Activated T-cell treated with anti-CD3 and anti-CD28 coated beads, Interleukin-2, amount 50 U/mL, for 48 hours (primary cell): ENCODE data around the gene ARHGAP27.
A peak's percentile ranks its signal among the peaks of the same experiment; 100 is the strongest.

Experiments
- DNase-seq, 2 experiments: peaks; one replicate each; pipeline ENCODE4 v3.0.0-alpha.2; 2020

The ARHGAP27 gene

DNA sequence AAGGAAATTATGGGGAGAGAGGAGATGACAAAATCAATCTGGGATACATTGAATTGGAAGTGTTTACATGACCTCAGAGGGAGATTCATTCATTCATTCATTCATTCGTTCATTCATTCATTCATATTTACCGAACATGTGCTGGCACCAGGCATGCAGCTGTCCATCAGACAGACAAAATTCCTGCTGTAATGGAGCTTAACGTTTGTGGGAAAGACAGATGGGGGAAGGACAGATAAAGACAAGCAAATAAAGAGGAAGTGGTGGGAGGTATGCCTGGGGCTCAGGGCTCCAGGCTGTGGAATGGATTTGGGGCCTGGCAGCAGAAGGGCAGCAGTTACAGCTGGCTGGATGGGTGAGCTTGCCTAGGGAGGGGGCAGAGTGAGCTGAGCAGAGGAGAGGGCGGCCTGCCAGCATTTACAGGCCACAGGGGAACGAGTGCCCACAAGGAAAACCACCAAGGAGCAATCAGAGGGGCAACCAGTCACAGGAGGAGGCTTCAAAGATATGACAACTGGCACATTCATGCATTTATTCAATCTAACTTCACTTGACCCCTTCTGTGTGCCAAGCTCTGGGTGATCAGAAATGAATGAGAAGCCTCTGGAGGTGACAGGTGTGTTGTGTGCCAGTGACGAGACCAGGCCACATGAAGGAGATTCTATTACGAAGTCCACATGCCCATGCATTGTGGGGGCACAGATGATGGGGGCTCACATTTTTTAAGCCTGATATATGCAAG lies 48.5 kb downstream of the ARHGAP27 start:
- no peak for DNase-seq

DNA sequence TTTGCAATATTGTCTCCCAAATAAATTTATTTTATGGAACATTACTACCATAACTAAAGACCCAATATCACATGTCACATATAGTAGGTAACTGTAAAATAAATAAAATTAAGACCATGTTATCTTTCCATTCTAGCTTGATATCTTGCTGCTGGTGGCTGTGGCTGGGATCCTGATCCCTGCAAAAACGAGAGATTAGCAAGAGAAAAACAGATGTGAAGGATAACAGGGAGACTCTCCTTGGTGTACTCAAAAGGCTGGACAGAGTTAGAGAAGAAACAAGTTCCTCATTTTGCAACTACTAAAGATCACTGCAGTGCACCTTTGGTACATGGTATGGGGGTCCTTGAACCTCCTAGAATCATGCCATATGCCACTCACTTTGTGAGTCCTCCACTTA lies 49.7 kb downstream of the ARHGAP27 start:
- DNase-seq, result no peak

DNA sequence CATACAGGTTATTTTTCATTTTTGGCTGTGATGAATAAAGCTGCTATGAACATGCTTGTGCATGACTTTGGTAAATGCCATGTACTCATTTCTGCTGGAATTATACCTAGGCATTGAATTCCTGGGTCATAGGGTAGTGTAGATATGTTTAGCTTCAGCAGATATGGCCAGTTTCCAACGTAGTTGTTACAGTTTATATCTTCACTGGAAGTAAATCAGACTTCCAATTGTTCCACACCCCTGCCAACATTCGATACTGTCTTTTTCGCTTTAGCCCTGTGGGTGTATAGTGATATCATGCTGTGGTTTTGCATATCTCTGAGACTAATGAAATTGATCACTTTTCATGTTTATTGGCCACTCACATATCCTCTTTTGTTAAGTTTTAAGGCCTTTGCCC lies 50.4 kb downstream of the ARHGAP27 start:
- no peak for DNase-seq

DNA sequence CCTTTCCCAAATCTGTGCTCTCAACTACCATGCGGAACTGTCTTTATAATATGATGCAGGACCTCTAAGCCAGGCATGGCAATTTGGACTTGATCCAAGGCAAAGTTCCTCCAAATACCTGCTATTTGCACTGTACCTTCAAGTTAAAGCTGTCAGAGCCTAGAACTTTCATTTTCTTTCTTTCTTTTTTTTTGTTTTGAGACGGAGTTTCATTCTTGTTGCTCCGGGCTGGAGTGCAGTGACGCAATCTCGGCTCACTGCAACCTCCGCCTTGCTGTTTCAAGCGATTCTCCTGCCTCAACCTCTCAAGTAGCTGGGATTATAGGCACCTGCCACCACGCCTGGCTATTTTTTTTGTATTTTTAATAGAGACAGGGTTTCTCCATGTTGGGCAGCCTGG lies 51.7 kb downstream of the ARHGAP27 start:
- no peak for DNase-seq

DNA sequence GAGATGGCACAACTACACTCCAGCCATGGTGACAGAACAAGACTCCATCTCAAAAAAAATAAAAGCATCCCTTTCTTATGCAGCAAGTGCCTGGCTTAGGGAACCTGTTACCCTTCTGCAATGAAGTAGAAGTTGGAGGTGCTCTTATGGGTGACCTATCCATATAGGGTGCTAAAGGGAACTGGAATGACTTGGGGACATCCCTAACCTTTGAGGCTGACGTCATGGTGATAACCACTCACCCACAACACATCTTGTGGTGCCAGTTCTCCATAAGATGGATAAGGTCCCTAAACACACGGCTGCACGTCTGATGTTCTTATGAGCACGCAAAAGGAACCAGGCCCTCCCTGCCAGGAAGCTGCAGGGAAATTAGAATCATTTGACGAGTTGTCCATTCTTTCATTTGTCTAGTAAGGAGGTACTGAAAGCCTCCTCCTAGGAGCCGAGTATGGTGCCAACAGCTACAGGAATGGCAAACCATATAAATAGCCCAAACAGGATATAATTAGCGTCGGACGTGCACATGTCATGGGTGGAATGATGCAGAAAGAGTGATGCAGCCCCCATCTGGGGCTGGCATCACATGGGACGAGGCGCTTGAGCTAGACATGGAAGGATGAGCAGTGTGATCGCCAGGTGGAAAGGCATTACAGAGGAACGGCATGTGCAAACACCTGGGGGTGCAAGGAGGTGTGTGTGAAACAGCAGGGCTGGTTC lies 52.5 kb downstream of the ARHGAP27 start:
- no peak for DNase-seq

DNA sequence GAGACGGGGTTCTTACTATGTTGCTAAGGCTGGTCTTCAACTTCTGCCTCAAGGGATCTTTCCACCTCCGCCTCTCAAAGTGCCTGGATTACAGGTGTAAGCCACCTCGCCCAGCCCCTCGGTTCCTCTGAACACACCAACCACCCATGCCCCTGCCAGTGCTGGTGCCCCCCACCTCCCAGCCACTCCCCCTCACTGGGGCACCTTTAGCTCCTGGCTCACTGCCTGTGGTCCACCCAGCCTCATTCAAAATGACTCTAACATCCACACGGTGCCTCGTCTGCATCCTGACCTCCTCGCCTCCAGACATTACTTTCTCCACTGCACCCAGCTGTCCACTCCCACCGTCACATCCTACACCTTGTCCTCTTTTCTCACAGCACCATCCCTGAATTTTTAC lies 55.3 kb downstream of the ARHGAP27 start:
- DNase-seq, result no peak

DNA sequence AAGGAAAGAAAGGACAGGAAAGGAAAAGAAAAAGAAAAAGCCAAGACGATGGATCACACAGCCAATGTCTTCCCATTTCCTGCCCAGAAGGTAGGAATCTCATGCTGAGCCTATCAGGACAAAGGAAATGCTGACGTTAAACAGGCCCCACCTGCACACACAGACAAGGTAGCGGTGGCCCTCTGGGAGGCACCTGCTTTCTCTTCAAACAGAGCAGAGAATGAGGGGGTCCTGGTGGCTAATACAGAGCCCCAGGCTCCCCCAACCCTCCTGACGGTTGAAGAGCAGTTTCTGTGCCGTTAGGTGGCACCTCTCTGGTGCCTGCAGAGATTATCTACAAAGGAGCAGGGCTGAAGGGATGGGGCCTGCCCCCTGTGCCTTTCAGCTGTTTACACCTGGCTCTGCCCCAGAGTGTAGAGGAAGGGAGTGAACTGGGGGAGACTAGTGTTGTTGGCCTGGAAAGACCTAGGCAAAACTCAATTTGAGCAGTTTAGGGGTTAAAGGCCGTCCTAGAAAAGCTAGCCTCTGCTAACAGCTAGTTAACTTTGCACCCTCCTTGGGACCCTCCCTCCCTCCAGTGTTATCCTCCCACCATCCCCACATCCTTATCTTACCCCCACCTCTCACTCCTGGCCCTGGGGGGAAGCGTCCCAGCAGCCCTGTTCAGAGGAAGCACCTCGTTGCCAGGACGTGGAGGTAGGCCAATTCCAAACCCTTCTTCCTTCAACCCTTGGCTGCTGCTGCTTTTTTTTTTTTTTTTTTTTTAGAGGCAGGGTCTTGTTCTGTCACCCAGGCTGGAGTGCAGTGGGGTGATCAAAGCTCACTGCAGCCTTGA lies 56.3 kb downstream of the ARHGAP27 start:
- DNase-seq, result no peak

DNA sequence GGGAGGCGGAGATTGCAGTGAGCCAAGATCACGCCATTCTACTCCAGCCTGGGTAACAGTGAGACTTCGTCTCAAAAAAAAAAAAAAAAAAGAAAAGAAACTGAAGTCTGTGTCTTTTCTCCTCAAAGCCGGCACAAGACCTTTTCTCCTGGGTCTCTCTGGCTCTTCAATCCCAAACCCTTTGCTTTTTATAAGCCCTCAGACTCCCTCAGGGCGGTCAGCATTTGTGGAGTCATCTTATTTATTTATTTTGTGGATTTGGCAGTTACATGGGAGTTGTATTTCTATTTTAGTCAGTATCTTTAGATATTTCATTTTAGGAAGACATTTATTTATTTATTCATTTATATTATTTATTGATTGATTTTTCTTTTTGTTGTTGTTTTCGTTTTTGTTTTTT lies 58.2 kb downstream of the ARHGAP27 start:
- no peak for DNase-seq

DNA sequence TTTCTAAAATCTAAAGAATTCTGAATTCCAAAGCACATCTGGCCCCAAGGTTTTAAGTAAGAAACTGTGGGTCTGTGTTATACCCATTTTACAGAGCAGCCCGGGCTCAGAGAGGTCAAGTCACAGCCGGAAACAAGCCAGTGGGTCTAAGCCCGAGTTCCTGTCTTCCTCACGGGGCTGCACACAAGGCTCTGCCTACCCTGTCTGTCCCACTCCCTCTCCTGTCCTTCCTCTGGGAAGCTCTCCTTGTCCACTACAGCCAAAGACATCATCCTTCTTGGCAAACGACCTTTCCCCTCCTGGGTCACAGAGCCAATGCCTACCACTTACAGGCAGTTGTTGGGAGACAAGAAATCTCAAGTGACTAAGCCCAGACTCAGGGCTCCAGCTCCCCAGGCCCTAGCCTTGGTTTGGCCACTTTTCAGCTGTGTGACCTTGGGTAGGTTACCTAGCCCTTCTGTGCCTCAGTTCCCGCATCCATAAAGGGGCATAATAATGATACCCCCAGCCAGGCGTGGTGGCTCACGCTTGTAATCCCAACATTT lies 60.3 kb downstream of the ARHGAP27 start:
- DNase-seq, result peak in 1 of 2 experiments; percentile 14

DNA sequence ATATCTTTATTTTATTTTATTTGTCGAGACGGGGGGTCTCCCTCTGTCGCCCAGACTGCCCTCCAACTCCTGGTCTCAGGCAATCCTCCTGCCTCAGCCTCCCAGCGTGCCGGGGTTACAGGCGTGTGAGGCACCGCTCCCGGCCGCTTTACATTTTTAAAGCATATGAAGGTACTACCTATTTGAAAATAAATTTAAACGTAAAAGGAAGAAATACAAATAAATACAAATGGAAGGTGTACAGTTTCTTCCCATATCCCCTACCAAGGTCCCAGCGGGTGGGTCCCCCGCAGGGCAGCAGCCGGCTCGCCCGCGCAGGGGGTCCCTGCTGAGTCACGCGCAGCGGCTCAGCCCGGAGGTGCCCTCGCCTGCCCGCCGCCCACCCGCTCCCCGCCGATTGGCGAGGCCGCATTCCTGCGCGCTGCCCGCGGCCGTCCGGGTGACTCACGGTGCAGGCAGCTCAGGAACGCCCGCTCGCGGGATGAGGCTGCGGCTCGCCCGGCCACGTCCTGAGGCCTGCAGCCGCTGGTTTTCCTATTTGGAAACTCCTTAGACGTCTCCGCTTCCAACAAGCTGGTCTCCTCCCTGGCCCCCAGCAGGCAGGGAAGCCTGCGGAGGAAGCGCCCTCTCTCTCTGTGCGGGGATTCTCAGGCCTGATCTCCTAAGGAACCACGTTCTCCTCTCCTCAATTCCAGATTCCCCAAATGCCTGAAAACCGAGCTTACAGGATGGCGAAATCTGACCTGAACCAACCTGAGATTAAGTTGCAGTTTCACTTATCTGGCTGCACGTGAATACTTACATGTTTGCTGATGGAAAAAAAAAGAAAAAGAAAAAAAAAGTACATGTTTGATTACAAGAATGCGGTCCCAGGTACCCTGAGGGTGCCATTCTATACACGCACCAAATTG lies 61.0 kb downstream of the ARHGAP27 start:
- peak; percentile 71 to 78 for DNase-seq

DNA sequence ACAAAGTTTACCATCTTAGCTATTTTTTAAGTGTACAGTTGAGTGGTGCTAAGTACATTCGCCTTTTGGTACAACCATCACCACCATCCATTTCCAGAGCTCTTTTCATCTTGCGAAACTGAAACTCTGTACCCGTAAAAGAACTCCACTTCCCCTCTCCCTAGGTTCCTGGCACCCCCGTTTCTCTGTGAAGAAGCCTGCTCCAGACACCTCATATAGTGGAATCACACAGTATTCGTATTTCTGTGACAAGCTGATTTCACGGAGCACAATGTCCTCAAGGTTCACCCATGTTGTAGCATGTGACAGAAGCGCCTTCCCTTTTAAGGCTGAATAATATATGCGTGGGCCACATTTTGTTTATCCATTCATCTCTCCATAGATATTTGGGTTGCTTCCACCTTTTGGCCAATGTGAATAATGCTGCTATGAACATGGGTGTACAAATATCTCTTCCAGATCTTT lies 61.7 kb downstream of the ARHGAP27 start:
- DNase-seq, result peak in 1 of 2 experiments; percentile 14

DNA sequence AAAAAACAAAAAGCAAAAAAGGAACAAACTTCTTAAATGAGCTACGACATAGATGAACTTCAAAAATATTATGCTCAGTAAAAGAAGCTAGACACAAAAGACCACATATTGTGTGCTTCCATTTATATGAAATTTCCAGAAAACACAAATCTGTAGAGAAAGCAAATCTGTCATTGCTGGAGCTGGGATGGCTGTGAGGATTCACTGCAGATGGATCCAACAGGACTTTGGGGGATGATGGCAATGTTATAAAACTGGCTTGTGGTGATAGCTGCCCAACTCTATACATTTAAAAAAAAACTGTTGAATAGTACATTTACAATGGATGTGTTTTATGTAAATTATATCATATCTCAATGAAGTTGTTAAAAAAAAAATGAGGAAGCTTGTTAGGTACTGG lies 63.2 kb downstream of the ARHGAP27 start:
- DNase-seq, result no peak

DNA sequence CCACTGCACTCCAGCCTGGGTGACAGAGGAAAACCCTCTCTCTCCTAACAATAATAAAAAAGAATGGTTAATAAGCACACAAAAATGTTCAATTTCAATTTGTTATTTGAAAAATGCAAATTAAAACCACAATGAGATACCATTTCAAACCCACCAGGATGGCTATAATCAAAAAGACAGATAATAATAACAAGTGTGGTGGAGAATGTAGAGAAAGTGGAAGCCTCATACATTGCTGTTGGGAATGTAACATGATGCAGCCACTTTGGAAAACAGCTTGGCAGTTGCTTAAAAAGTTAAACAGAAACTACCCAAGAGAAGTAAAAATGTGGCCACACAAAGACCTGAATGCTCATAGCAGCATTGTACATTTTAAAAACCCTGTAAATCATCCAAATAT lies 64.0 kb downstream of the ARHGAP27 start:
- no peak for DNase-seq

DNA sequence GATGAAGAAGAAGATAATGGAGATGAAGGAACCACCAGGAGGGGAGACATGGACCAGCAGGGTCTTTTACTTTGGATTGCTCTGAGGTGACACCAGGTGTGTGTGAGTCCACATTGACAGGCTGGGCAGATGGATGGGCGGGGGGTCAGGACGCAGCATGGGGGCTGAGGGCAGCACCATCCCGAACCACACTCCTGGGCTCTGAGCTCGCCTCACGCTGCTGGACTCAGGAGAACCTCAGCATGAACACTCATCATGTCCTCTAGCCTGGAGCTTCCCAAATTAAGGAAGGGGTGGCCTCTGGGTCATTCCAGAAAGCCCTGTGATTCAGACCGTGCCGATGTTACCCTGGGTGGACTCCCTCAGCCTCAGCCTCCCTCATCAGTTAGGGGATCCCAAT lies 65.5 kb downstream of the ARHGAP27 start:
- peak in 1 of 2 experiments; percentile 5 for DNase-seq

DNA sequence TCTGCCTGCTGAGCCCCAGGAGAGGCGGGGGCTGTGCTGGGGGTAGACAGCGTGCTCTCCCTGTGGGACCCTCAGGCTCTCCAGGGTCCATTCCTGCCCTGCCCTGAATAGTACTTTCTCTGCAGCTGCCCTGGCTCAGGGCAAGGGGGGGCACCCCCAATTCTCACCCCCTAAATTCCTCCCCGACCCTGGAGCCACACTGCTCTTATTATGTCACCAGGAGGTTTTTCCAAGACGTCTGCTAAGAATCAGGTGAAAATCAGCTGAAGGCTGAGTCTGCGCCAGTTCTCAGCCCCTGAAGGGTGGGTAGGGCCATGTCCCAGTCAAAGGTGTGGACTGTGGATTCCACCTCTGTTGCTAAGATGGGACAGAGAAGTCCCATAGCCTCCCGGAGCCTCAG lies 66.0 kb downstream of the ARHGAP27 start:
- DNase-seq, result peak in 1 of 2 experiments; percentile 7

DNA sequence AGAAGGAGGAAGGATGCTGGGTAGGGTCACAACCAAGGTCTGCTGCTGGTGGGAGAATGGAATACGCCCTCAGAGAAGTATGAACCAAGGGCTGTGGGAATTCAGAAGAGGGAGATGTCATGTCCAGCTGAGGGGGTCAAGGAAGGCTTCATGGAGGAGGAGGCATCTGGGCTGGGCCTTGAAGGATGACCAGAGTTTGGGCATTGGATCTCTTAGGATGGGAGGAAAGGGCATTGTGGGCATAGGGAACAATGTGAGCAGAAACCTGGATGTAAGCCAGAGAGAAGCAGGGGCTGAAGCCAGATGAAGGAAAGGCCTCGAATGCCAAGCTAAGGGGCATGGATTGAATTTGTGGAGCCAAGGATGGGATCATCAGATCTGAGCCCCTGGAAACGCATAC lies 66.6 kb downstream of the ARHGAP27 start:
- no peak for DNase-seq

DNA sequence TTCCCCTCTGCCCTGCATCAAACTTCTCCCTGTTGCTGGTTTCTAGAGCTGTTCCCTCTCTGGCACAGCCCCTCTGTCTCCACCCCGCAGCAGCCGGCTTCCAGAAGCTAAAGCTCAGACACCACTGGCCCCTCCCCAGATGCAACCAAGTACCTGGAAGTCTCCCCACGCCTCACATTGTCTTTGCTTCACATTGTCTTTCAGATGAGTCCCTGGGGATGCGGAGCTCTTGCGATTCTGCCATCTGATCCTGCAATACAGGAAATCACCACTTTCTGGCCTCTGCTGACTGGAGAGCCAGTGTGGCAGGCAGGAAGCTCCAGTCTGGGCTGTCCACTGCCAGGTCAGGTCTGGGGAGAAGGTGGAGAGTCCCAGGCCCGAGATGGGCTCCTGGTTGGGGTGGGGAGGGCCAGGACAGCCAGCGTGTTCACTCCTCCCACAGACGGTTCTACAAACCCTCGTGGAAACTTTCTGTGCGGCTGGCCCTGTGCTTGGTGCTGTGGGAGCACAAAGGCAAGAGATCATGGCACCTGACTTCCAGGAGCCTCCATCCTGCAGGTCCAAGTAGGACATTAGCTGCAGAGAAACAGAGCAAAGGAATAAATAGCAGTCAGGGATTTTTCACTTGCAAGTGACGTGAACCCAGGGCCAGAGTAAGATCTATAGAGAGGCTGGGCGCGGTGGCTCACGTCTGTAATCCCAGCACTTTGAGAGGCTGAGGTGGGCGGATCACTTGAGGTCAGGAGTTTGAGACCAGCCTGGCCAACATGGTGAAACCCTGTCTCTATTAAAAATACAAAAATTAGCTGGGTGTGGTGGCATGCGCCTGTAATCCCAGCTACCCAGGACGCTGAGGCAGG lies 67.9 kb downstream of the ARHGAP27 start:
- peak in 1 of 2 experiments; percentile 16 for DNase-seq

DNA sequence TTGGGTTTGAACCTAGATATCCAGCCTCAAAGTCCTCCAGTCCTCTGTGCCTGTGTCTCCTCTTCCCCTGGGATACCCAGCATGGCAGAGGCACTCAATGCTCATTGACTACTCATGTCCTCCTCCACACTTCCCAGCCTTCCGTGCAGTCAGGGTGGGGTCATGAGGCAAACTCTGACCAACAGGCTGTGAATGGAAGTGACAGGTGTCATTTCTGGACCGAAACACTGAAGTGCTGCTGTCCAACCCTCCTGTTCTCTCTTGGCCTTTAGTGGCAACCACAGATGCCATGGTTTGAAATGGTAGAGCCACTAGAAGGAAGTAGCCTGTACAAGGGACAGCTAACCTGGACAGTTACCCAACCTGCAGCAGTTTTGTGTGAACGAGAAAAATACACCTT lies 69.2 kb downstream of the ARHGAP27 start:
- peak in 1 of 2 experiments; percentile 10 for DNase-seq

DNA sequence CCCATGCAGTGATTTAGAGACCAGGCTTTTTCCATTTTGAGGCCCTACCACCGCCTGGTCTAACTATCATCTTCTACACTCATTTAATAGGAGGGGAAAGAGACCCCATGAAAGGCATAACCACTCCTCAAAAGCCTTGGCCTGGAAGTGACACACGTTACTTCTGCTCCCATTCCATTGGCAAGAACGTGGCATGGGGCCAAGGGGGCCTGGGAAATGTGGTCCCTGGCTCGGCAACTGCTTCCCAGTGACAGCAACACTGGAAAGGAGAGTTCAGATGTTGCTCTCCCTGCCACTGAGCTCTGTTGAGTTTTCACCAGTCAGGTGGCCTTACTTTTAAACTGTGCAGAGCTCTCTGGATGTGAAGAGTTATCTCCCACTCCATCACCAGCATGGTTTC lies 70.7 kb downstream of the ARHGAP27 start:
- no peak for DNase-seq

DNA sequence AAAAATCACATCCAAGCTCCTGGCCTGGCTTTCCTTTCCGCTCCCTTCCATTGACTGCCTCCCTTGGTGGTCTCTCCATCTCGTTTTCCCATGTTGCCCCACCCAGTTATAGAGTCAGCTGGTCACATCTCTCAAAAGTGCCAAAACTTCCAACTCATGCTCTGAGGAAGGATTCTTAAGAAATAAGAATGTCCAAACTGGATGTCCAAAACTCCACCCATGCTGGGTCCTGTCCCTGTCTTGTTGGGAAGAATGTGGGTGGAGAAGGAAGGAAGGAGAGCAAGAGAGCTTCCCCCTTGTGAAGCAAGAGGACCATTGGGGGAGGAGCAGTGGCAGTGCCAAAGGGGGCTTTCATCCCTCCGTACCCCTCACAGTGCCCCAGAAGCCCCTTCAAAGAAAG lies 71.2 kb downstream of the ARHGAP27 start:
- no peak for DNase-seq

DNA sequence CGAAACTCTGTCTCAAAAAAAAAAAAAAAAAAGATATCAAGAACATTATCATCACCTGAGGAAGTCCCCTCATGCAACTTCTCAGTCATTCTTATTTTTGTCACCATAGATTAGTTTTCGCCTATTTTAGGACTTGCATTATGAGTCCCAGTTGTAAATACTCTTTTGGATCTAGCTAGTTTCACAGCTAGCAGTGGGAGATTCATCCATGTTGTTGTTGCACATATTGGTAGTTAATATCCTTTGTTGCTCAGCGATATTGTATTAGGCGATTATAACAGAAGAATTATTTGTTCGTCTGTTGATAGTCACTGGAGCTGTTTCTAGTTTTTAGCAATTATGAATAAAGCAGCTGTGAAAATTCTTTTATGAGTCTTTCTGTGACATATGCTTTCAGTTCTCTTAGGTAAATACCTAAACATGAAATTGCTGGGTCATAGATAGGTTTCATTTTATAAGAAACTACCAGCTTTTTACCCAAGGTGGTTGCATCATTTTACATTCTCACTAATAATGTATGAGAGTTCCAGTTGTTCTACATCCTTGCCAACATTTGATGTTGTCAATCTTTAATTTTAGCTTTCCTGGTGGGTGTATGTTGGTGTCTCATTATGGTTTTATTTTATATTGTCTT lies 75.2 kb downstream of the ARHGAP27 start:
- no peak for DNase-seq
